Panc1 (cell line): ENCODE measurements around the gene FPR2.

Source experiments
- POLR2AphosphoS5 ChIP-seq: IDR thresholded peaks from 2 replicates; pipeline ENCODE4 v1.6.1; 2012; ENCODE audit warnings: mild to moderate bottlenecking, low read depth, low read length, moderate library complexity
- SIN3A ChIP-seq: IDR thresholded peaks from 2 replicates; pipeline ENCODE4 v1.6.1; 2012; ENCODE audit warnings: low read depth, mild to moderate bottlenecking, low read length, moderate library complexity, borderline replicate concordance; ENCODE audit not compliant: insufficient read depth
- TCF7L2 ChIP-seq: IDR thresholded peaks from 2 replicates; pipeline ENCODE4 v1.6.1; 2011; ENCODE audit warnings: mild to moderate bottlenecking, low read depth, low read length, inconsistent platforms
- TF ChIP-seq, protein P1 (sequence below): fragments of 450-650 bp; IDR thresholded peaks from 2 replicates; pipeline ENCODE4 v1.5.1; 2017; ENCODE audit warnings: mild to moderate bottlenecking
- TF ChIP-seq, protein P2 (sequence below), 2 experiments: IDR thresholded peaks; 2 replicates each; pipeline ENCODE4 v1.6.1; 2011 to 2012; ENCODE audit warnings: low read depth in 2 of 2, control low read depth in 1 of 2, low read length in 1 of 2, mild to moderate bottlenecking in 1 of 2, moderate library complexity in 1 of 2; ENCODE audit not compliant: insufficient read depth in 1 of 2

DNA sequence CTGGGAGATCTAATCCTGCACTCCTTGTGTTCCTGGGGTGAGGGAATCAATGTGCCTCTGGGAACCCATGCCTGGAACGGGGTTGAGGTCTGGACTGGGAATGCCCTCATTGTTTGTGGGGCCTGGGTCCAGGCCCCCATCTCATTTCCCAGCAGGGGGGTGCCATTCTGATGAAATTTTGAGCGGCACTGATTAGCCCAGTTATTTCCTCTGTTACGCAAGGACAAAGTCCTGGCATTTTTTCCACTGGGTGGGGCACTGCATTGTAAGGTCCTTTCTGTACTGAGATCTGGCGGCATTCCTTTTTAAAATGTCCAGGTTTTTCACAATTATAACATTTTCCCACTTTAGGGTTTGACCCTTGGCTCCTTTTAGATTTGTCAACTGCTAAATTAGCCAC is 48.8 kb downstream of the FPR2 start:
- TF ChIP-seq, protein P1, sequence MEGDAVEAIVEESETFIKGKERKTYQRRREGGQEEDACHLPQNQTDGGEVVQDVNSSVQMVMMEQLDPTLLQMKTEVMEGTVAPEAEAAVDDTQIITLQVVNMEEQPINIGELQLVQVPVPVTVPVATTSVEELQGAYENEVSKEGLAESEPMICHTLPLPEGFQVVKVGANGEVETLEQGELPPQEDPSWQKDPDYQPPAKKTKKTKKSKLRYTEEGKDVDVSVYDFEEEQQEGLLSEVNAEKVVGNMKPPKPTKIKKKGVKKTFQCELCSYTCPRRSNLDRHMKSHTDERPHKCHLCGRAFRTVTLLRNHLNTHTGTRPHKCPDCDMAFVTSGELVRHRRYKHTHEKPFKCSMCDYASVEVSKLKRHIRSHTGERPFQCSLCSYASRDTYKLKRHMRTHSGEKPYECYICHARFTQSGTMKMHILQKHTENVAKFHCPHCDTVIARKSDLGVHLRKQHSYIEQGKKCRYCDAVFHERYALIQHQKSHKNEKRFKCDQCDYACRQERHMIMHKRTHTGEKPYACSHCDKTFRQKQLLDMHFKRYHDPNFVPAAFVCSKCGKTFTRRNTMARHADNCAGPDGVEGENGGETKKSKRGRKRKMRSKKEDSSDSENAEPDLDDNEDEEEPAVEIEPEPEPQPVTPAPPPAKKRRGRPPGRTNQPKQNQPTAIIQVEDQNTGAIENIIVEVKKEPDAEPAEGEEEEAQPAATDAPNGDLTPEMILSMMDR: no peak
- no peak for TF ChIP-seq POLR2AphosphoS5
- TF ChIP-seq, protein P2, sequence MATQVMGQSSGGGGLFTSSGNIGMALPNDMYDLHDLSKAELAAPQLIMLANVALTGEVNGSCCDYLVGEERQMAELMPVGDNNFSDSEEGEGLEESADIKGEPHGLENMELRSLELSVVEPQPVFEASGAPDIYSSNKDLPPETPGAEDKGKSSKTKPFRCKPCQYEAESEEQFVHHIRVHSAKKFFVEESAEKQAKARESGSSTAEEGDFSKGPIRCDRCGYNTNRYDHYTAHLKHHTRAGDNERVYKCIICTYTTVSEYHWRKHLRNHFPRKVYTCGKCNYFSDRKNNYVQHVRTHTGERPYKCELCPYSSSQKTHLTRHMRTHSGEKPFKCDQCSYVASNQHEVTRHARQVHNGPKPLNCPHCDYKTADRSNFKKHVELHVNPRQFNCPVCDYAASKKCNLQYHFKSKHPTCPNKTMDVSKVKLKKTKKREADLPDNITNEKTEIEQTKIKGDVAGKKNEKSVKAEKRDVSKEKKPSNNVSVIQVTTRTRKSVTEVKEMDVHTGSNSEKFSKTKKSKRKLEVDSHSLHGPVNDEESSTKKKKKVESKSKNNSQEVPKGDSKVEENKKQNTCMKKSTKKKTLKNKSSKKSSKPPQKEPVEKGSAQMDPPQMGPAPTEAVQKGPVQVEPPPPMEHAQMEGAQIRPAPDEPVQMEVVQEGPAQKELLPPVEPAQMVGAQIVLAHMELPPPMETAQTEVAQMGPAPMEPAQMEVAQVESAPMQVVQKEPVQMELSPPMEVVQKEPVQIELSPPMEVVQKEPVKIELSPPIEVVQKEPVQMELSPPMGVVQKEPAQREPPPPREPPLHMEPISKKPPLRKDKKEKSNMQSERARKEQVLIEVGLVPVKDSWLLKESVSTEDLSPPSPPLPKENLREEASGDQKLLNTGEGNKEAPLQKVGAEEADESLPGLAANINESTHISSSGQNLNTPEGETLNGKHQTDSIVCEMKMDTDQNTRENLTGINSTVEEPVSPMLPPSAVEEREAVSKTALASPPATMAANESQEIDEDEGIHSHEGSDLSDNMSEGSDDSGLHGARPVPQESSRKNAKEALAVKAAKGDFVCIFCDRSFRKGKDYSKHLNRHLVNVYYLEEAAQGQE (IDR thresholded peaks at IDR 0.05; ENCODE audit: insufficient read depth in 1 of 2, low read depth in 2 of 2, low read length in 1 of 2): no peak
- TF ChIP-seq TCF7L2: no peak
- no peak for TF ChIP-seq SIN3A
